GM12872 (cell line): ENCODE measurements around the gene MARK2.

ENCODE experiments used
- CTCF ChIP-seq: IDR thresholded peaks from 3 replicates; pipeline ENCODE4 v1.5.1; 2011; ENCODE audit warnings: low read depth, mild to moderate bottlenecking, low read length, moderate library complexity; ENCODE audit not compliant: insufficient read depth

Gene MARK2

GRCh38 chr11:63929616-63930015 is 90.7 kb downstream of the MARK2 start:
- TF ChIP-seq CTCF, result no peak

- TF ChIP-seq CTCF, result no peak
These were observed 92.1 kb downstream of the MARK2 start for GRCh38 chr11:63931045-63931444.

- TF ChIP-seq CTCF, result no peak
These were observed 93.0 kb downstream of the MARK2 start for GRCh38 chr11:63931876-63932275.

- no peak for TF ChIP-seq CTCF
These were observed 94.5 kb downstream of the MARK2 start for GRCh38 chr11:63933459-63933858.

GRCh38 chr11:63937713-63938478 is 99.0 kb downstream of the MARK2 start:
- 0 out of 3 replicates have a peak, but pooled peaks have one; percentile 3 for TF ChIP-seq CTCF

- TF ChIP-seq CTCF, result no peak
These were observed 99.8 kb downstream of the MARK2 start, which contains the start of gene NAA40 for GRCh38 chr11:63938479-63939396. Gene NAA40 (plus strand): TSS chr11:63939002. CDS start chr11:63939097, 95 bp downstream.

- no peak for TF ChIP-seq CTCF
These were observed 100.5 kb downstream of the MARK2 start for GRCh38 chr11:63939397-63939891.
